SKM-1 (cell line): ENCODE data around the gene PRLH.

Experiments used
- DNase-seq: peaks from one replicate; lab custom pipeline; 2025; ENCODE audit not compliant: unreplicated experiment; lab: John Stamatoyannopoulos, UW

PRLH gene

DNA sequence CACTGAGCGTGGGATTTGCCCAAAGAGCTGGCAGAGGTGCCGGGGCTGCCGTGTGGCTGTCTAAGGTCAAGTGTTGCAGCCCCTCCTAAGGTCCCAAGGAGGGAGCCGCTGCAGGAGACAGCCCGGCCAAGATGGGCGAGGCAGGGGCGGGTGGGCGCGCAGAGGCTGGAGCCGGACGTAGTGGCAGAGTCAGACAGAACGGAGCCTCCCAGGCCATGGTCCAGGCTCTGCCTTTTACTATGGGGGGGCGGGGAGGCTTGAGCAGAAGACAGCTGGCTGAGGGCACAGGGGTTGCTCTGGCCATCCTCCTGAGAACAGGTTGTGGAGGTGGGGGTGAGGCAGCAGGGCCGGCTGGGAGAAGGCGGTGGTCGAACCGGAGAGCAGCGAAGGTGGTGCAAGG lies 27.5 kb upstream of the PRLH start:
- DNase-seq, result no peak

DNA sequence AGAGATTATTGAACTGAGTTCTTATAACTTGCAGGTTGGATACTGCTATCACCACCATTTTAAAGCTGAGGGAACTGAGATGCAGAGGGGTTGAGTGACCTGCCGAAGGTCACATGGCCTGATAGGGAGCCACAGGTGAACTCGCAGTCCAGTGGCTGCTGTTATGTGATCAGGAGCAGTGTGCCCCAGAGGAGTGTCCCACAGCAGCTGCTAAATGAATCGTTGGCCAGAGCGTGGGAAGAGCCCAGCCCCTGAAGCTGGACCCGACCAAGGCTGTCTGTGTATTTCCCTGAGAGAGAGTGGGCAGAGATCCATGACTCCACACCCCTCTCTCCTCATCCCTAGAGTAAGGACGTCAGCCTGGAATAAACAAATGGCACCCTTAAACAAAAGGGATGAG lies 26.7 kb upstream of the PRLH start:
- no peak for DNase-seq

DNA sequence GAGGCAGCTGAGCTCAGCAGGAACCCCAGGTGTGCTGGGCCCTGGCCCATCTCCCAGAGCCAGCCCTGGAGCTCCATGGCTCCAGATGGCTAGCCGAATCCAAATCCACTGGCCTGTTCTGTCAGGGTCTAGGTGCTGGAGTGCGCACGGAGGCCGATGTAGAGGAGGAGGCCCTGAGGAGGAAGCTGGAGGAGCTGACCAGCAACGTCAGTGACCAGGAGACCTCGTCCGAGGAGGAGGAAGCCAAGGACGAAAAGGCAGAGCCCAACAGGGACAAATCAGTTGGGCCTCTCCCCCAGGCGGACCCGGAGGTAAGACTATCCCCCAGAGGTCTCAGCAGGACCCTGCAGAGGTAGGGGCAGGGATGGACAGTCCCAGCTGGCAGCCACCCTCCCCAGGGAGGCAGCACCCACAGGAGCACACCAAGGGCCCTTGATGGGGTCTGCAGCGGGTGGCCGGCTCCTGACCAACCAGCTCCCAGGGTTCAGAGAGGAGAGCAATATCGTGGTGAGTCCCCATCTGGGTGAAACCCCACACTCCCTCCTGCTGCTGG lies 26.1 kb upstream of the PRLH start:
- no peak for DNase-seq

DNA sequence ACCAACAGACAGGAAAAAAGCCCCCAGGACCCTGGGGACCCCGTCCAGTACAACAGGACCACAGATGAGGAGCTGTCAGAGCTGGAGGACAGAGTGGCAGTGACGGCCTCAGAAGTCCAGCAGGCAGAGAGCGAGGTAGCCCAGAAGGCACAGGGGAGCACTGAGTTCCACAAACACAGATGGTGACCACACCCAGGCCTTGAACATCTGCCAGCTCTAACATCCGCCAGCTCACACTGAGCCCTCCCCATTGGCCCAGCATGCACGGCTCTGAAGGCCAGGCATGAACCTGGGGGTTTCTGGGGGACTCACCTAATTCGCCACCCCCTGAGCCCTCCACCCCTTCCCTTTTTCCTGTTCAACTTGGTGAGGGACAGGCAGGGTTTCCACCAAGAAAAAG lies 25.6 kb upstream of the PRLH start:
- no peak for DNase-seq

DNA sequence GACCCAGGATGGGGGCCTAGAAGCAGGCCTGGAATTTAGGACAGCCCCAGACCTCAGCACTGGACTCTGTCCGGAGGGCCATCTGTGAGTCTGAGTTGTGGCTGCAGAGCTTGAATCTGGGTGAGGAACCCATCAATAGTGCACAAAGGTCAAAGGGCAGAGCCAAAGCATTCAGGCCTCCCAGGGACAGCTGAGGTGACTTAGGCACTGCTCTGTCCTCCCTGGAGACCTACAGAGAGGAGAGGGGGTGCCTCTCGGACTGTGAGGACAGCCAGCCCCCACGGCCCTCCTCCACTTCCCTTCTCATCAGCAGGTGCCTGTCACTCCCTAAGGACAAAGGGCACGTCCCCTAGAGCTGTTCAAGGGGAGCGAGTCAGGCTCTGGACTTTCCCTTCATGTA lies 25.1 kb upstream of the PRLH start:
- DNase-seq, result no peak

DNA sequence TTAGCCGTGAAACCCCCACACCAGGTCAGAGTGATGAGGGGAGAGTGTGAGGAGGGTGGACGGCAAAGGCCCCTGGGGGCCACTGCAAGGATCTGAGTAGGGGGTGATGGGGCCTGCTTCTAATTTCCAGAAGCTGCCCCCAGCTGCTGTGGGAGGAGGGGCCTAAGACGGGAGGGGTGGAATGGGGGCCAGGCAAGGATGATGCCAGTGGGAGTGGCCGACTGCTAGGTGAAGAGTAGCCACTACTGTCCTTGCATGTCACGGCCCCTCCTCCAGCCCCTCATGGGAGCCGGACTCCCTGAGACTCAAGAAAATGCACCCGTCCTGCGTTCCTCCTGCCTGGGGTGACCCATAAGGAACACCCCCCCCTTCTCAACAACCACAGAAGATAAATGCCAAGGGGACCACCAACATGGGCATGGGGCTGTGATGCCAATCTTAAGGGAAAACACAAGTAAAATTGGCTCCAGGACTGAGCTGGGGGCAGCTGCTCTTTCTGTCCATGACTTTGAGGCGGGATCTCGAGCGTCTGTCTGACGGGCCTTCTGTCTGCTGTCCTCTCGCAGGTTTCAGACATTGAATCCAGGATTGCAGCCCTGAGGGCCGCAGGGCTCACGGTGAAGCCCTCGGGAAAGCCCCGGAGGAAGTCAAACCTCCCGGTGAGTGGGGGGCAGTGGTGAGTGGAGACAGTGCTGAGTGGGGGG lies 24.2 kb upstream of the PRLH start:
- DNase-seq, result no peak

DNA sequence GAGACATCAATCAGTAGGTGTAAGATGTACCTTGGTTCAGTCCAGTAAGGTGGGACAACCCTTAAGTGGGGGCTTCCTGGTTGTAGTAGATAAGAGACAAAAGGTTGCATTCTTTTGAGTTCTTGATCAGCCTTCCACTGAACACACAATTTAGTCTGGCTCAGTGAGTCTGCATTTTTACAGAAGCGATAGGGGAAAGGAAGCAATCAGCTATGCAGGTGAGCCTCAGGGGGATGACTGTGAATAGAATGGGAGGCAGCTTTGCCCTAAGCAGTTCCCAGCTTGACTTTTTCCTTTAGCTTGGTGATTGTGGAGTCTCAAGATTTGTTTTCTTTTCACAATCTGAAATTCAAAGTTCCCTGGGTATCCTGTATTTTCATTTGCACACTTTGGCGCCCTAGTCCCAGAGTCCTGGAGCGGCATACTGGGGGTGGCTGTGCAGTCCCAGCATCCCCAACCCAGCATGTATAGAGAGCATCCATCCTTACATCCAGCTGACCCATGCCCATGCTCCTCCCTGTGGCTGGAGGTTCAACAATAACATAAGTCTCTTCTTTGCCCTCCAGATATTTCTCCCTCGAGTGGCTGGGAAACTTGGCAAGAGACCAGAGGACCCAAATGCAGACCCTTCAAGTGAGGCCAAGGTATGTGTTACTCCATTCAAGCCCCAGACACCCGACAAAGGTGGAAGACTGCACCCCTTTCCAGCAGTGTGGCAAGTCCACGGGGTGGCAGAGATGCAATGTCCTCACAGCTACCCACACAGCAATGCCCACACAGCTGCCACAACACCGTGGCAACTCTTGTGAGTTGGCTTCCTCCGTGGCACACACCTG lies 20.1 kb upstream of the PRLH start:
- no peak for DNase-seq

DNA sequence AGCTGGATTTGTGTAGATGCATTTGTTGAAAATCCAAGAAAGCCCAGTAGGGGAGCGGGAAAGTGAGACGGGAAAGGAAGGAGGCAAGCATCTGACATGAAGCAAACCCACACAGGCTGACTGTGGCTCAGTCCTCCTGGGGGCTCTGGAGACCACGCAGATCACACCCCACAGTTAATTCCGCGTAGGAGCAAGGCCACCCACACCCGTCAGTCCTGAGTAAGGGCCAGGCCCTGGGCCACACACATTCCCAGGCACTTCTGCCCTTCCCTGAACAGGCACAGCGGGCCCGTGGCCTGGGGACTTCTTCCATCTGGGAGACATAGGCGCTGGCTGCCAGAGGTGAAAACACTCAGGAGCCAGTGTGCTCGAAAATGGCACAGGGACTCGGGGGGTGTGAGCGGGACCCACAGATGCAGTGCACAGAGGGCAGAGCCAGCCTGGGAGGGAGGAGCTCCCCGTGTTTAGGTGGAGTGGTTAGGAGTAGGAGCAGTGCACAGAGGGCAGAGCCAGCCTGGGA lies 19.4 kb upstream of the PRLH start:
- no peak for DNase-seq

DNA sequence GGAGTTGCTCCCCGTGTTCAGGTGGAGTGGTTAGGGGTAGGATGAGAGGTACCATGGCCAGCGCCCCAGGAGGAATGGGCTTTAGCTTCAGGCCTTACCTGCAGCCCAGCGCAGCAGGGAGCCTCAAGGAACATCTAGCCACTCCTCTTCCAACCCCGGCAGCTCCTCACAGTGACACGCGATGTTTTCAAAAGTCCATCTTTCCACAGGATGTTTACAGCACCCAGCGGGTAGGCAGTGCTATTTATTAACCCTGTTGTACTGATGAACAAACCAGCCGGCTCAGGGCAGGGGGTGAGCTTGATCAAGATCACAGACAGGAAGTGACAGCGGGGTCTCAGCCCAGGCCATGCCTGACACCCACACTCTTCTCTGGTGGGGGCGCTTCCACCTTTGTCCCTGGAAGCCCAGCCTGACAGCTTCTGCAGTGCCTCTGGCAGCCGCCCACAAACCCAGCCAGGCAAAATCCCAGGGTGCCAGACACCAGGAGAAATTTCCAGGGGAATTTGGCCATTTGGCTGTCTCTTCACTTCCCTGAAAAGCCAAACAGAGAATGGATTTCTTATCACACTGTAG lies 18.4 kb upstream of the PRLH start:
- no peak for DNase-seq

DNA sequence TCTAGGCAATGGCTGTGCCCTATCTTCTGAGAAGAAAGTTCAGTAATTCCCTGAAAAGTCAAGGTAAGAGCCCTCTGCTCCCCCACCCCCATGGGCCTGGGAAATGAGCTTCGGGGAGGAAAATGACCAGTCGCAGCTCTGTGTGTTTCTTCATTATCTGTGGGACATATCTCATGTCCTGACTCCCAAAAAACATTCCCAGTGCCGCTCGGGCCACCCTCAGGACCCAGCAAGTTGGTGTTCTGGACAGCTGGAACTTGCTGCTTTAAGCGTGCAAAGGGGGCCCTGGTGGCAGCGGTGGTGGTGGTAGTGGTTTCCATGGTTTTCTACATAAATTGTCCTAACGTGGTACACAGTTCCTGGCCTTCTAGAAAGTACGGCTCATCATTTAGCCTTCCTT lies 17.2 kb upstream of the PRLH start:
- DNase-seq, result no peak

DNA sequence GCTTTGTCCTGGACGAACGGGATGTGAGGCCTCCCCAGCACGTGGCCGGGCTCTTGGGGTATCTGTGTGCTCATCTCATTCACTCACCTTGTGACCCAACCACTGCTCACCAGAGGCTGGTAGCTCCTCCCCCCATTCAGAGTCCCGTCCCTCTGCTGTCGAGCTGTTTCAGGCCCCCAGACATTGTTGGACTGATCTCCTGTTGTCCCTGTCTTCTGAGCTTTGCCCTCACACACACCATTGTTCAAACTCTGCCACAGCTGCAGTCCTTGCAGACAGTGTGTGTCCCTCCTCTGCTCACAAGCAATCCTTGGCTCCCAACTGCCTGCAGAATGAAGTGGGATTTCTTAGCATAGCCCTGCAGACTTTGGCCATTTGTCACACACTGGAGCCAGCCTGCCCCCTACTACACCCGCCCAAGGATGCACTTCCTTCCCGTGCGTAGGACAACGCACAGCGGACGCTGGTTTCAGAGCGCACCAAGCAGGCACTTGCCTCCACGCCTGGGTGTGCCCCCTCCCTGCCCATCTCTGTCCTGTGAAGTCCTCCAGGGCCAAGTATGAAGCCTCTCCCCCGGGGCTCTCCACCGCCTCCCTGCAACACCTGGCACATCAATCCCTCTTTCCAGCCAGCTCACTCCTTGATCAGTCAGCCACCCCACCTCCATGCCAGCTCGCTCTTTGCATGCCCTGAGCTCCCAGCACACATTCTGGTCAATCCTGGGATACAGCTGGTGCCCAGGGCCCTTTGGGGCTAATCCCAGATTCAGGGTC lies 16.5 kb upstream of the PRLH start:
- no peak for DNase-seq

DNA sequence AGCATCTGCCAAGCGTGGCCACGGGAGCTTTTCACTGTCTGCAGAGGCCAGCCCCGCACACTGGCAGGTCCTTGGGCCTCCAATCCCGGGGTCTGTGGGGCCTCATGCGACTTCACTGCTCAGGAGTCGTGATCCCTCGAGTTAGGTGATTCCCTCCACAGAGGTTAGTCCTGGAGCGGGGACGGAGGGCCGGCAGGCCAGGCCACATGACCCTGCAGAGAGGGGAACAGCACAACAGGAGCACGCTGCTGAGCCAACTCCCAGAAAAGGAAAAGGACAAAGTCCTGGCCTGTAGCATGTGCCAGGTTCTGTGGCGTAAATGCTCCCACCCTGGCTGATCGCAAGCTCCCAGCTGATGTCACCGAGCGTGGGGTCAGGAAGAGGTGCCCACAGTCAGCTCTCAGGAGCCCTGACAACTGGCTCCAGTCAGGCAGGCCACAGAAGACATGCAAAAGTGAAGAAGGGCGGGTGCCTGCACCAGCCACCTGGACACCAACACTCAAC lies 15.3 kb upstream of the PRLH start:
- no peak for DNase-seq

DNA sequence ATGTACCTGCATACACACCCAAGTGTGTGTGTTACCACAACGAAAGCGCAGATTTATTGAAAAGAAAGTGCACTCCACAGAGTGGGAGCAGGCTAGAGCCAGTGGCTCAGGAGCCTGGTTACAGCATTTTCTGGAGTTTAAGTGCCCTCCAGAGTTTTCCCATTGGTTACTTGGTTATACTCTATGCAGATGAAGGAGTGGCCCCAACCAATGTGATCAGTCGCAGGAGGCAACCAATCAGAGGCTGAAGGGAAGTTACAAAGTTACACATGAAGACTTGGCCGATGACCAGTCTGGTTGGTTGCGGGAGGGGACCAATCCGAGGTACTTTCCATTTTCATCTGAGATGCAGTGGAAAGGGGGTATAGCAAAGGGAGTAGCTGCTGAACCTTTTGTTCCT lies 13.5 kb upstream of the PRLH start:
- no peak for DNase-seq

DNA sequence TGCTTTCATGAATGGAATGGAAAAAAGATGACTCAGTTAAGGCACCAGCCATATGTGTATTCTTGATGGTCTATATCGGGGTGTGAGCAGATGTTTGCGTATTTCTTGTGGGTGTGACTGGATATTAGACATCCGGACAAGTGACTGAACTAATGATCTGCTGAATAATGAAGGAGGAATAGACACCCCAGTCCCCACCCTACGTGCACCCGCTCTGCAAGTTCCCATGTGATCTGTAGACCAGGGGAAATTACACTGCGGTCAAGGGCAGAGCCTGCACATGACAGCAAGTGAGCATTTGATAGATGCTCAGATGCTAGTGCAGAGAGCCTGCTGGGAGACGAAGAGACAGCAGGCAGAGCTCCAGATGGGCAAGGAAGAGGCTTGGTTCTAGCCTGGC lies 12.4 kb upstream of the PRLH start:
- no peak for DNase-seq

DNA sequence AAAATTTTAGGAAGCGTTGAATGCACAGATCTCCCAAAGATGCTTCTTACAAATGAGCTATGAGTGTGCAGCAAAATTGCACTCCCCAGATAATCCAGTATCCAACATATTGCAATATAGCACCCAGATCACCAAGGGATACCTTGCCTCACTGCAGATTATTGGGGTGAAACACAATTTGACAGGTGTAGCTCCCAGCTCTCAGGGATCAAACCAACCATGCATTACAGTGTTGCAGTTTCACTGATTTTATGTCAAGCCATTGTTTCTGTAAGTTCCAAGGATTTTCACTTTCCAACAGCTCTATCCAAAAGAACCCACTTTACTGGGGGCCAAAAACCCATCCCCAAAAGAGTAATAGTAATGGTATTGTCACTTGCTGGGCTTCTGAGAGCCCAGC lies 10.8 kb upstream of the PRLH start:
- DNase-seq, result no peak

DNA sequence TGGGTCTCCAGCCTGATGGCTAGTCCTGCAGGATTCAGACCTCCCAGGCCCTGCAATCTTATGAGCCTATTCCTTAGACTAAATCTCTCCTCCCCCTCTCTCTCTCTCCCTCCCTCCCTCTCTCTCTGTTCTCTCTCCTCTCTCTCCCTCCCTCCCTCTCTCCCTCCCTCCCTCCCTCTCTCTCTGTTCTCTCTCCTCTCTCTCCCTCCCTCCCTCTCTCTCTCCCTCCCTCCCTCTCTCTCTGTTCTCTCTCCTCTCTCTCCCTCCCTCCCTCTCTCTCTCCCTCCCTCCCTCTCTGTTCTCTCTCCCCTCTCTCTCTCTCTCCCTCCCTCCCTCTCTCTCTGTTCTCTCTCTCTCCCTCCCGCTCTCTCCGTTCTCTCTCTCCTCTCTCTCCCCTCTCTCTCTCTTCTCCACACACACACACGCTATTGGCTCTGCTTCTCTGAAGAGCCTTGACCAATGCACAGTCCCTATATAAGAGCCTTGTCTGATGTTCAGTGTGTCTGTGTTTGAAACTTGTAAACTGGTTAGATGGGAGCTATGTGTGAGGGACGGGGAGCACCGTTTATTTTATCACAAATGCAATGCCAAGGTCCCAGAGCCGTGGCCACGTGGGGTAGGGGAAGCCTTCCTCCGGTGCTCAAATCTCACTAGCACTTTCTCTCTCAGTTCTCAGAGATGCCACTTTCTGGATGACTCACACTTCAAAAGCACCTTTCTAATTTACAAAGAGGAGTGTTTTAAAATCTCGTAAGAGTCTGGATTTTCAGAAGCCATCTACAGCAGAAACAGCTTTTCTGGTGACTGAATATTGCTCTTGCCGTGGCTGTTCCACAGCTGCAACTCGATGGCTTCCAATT lies 9.4 kb upstream of the PRLH start:
- DNase-seq, result no peak

DNA sequence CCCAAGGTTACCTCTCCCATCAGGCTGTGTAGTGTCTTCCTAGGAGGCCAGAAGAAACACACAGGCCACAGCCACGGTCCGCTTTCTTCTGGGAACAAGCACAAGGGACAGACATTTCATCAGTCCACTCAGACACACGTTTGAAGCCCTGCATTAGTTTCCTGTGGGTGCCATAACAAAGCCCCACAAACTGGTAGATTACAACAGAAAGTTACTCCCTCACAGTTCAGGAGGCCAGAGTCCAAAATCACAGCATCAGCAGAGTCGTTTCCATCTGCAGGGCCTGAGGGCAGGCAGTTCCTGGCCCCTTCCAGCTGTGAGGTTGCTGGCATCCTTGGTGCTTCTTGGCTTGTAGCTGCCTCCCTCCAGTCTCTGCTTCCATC lies 8.8 kb upstream of the PRLH start:
- DNase-seq, result no peak

DNA sequence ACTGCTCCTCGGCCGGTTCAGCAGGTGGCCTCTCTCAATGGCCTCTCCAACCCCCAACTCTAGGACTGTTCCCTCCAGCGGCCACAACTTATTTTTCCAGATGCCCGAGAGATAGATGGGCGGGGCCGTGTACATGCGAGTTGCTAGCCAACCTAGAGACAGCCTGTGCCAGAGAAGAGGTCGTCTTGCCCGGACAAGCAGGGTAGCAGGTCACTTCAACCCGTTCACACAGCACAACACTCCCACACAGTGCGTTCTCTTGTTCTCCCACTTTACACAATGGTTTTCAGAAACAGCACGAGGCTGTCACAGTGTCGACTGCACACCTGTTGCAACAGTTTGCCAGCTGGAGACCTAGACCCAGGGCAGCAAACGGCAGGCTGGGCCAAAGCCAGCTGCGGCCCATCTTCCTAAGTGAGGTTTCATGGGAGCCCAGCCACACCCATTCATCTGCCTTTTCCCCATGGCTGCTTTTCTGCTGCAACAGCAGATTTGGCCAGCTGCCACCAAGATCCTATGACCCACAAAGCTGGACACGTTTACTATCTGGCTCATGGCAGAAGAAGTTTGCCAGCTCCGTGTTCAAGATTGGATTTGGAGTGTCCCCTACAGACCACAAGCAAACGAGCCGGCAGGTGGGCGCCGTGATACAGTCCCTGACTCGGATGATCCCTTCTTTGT lies 7.3 kb upstream of the PRLH start:
- DNase-seq, result no peak

DNA sequence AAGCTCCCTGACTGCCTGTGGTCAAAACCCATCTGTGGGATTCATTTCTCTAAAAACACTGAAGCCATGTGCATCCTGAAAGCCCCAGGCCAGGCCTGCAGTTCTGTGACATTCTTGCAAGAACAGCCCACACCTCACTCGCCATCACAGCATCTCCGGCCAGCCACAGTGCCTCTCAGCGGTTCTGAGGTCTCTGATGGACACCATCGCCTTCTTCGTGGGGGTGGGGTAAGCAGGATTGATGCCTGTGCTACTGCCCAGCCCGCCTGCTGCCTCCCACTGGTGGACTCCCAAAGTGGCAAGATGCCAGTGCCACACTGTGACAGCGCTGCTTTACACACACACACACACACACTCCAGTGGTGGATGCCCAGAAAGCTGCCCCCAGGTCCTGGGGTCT lies 5.2 kb upstream of the PRLH start:
- DNase-seq, result no peak
